ENCODE results near the gene CAMTA2.

DNA sequence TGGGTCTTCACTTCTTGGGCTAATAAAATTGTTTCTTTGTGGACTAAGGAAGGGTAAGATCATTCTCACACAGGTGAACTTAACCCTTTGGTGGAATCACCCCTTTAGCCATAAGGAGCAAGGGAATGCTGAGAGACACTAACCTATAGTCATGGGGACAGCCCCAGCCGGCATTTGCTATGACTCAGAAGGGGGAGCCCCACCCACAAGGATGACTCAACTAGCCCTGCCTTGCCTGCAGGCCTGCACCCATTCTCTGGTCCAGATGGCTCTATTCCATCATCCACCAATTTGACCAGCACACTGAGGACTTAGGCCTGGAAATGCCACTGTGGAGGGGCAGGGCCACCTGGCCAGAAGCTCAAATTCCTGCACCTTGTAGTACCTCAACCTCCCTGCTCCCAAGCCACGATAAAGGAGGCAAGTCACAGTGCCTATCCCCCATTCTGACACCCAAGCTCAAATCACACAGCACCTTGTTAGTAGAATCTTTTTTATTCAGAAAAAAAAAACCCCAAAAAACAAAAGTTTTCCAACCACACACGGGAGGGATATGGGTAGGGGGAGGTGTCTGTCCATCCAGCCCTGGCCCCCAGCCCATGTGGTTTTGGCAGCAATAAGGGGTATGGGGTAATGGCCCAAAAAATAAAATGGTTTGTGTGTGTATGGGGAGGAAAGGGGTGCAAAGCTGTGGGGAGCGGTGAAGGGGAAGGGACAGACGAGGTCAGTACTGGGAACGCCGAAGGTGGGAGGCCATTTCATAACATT lies 42.1 kb downstream of the CAMTA2 start:
- TF ChIP-seq, protein P1, sequence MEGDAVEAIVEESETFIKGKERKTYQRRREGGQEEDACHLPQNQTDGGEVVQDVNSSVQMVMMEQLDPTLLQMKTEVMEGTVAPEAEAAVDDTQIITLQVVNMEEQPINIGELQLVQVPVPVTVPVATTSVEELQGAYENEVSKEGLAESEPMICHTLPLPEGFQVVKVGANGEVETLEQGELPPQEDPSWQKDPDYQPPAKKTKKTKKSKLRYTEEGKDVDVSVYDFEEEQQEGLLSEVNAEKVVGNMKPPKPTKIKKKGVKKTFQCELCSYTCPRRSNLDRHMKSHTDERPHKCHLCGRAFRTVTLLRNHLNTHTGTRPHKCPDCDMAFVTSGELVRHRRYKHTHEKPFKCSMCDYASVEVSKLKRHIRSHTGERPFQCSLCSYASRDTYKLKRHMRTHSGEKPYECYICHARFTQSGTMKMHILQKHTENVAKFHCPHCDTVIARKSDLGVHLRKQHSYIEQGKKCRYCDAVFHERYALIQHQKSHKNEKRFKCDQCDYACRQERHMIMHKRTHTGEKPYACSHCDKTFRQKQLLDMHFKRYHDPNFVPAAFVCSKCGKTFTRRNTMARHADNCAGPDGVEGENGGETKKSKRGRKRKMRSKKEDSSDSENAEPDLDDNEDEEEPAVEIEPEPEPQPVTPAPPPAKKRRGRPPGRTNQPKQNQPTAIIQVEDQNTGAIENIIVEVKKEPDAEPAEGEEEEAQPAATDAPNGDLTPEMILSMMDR (IDR thresholded peaks at IDR 0.05; ENCODE audit: insufficient read depth, low read depth, low read length), result no peak
- TF ChIP-seq EZH2 (IDR thresholded peaks at IDR 0.05; ENCODE audit: insufficient read depth, low read length), result no peak
